Stimulated activated CD4-positive, alpha-beta T cell treated with anti-CD3 and anti-CD28 coated beads, Interleukin-4, amount 100 ng/mL, for 1 hour (primary cell): ENCODE results near the gene CORIN.
A peak's percentile ranks its signal among the peaks of the same experiment; 100 is the strongest.

Source experiments
- DNase-seq: peaks from one replicate; pipeline ENCODE4 v3.0.0-alpha.2; 2020

The CORIN gene

DNA sequence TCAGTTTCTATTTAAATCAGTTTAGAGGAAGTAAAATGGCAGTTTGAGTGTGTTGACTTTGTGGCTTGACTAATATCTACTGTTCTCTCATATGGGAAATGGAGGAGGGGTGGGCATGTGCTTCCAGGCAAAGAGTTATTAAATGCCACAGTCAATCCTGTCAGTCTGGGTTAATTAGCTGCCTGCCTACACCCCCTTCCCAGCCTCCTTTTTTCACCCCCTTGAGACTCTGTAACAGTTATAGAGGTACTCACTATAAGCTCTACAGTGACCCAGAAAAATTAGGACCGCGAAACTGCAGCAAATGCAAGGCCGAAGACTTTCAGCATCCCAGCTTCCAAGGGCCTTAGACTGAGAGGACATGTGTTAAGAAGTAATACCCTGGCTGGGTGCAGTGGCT lies 165.2 kb downstream of the CORIN start:
- DNase-seq: no peak

- DNase-seq: no peak
Observed at GRCh38 chr4:47669946-47670345, 167.9 kb downstream of the CORIN start.

DNA sequence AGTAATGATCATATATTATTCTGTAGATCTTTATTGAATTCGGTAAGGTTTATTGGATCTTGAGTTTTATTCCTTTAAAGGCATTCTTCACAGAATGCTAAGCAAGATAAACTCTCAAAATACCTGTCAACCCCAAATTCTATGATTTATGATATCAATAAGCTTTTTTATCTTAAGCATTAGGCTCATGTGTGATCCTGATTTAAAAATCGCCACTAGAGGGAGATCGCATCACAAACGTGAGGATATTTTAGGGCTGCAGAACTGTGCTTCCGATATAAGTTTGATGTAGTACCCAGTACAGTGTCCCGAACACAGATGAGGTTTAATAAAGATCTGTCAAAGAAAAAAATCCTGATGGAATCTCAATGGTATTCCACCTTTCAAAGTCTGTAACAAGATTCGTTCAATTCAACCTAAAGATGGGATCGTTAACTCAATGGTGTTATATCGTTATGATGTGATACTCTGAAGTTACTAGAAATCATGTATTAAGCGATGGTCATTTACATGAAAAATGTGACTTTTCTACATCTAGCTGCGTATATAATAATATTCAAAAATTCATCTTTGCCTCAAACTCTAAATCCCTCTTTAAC lies 169.0 kb downstream of the CORIN start:
- DNase-seq: no peak

DNA sequence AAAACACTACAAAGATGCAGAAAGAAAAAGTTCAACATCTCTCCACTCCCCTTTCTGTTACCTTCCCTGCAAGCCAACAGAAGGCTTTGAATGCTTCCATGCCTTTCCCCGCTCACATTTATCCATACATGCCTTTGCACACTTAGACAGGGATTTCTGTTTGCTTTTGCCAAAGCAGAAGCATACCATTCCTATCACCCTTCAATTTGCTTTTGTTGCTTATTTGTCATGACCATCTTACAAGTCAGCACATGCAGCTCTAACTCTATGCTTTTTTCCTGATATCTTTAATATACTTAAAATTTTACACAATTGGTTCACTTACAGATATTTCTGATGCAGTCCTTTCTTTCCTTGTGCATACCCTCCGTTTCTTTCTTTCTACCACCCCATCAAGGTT lies 169.6 kb downstream of the CORIN start:
- no peak for DNase-seq

DNA sequence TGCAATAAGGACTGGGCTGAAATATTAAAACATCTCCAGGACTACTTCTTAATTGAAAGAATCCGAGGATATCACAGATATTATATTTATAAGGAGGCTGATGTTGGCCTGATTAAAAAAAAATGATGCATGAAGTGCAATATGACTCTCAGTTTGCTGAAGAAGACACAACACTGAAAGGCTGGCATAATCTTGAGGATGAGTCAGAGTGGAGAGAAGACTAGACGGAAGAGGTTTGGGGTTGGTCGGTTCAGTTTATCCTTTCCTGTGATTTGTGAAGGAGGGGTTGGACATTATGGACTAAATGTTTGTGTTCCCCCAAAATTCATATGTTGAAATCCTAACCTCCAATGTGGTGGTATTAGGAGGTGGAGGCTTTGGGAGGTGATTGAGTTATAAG lies 170.3 kb downstream of the CORIN start:
- no peak for DNase-seq

DNA sequence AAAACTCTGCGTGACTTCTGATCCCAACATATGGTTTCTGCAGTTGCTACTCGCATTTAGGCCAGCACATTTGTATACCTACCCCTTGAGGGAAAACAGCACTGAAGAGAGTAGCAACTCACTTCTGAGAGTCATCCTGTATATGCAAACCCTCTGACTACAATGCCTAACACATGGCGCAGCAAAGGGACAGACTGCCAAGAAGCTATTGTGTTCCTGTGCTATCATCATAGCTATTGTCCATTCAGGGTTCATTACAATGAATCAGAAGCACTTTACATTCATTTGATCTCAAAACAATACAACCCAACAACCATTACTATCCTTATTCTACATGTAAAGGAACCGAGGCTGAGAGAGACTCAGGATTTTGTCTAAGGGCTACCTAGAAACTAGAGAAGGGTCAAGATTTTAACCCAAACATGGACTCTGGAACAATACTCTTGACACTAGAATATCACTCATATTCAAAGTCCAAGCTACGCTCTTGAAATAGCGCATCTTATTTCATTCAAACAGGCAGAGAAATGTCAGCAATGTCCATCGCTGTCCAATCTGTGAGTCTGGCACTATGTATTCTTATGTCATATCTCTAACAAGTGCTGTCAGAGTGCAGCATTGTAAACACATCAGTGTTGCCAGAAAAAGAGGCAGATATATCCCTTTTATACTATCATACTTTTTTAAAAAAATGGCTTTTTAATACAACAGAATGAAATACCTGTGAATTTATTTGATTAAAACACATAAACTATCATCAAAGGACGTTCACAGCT lies 173.6 kb downstream of the CORIN start:
- DNase-seq: no peak

GRCh38 chr4:47662975-47663374 lies 174.9 kb downstream of the CORIN start:
- DNase-seq: peak; percentile 4

GRCh38 chr4:47661741-47662140 lies 176.1 kb downstream of the CORIN start:
- DNase-seq: no peak

DNA sequence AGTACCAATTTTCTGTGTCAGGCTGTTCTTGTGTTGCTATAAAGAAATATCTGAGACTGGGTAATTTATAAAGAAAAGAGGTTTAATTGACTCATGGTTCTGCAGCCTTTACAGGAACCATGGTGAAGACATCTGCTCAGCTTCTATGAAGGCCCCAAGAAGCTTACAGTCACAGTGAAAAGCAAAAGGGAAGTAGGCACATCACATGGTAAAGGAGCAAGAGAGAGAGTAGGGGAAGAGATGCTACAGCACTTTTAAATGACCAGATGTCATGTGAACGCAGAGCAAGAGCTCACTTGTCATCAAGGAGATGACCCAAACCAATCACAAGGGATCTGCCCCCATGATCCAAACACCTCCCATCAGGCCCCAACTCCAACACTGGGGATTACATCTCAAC lies 178.5 kb downstream of the CORIN start:
- DNase-seq: no peak

DNA sequence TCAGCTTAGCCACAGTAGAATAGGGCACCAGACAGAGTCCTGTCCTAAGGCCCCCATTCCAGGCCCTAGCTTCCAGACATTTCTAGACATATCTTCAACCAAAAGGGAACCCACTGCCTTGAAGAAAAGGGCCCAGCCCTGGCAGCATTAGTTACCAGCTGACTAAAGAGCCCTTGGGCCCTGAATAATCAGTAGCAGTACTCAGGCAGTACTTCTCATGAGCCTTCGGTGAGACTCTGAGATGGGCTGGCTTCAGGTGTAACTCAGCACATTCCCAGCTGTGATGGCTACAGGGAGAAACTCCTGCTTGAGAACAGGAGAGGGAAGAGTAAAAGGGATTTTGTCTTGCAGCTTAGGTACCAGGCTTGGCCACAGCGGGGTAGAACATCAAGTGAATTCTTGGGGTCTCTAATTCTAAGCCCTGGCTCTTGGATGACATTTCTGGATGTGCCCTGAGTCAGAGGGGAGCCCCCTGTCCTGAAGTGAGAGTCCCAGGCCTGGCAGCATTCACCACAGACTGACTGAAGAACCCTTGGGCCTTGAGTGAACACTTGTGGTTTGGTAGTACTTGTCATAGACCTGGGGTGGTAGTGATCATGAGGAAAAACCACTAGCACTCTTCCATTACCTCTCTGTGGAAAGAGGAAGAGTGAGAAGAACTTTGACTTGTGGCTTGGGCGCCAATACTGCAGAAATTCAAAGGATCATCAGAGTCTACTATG lies 182.7 kb downstream of the CORIN start:
- DNase-seq: no peak

GRCh38 chr4:47652092-47652491 lies 185.8 kb downstream of the CORIN start:
- no peak for DNase-seq

DNA sequence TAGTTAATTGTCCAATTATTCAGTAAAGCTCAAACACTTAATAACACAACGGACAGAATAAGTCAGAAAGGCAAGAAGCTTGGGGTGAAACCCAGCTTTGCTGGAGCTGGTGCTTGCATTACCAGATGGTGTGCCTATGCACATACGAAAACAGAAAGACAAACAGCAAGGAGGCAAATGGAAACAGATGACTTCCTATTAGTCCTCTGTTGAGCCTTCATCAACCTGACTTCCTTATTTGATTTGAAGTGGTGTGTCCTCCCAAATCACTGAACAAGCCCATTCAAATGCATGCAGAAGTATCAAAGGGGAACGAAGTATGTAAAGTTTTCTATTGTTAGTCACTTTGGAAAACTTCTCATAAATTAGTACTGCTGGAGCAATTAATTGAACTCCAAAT lies 186.6 kb downstream of the CORIN start:
- DNase-seq: no peak

DNA sequence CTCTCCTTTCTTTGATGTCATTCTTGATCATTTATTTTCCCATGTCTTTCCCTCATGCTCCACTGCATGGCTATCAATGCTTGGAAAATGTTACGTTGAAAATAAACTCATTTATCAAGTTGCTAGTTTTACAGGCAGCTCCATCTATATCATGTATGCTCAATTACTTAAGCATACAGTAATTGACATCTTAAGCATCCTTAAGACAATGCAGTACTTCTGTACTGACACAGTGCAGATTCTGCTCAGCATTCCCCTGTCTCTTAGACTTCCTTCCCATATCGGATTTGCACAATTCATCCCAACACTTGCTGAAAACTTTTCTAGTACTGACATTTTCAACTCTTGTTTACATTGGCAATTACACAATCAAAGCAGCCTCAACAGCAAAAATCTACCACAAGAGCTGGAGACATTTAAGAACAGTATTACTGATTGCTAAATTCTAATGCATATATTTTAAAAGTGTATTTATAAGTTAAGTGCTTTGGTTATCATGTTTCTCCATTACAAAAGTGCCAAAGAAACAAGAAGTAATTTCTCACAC lies 187.2 kb downstream of the CORIN start:
- DNase-seq: no peak

GRCh38 chr4:47647544-47647943 lies 190.3 kb downstream of the CORIN start:
- no peak for DNase-seq

GRCh38 chr4:47647029-47647428 lies 190.8 kb downstream of the CORIN start:
- DNase-seq: no peak

DNA sequence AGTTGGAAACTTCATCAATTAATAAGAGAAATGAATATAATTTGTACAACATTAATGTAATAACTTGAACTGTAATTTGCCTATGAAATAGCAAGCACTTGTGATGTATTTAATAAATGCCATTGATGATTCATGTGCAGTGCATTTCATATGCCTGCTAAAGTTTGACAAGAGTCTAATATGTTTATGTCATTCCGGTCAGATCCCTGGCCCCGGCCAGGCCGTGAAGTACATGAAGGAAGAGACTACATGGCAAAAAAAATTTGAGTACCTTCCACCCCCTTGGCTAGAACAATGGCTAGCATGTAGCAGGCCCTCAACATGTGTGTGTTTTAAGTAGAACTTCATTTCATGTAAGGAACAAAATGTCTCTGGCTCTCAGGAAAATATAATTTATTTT lies 191.5 kb downstream of the CORIN start:
- no peak for DNase-seq

GRCh38 chr4:47643845-47644244 lies 194.0 kb downstream of the CORIN start:
- no peak for DNase-seq

DNA sequence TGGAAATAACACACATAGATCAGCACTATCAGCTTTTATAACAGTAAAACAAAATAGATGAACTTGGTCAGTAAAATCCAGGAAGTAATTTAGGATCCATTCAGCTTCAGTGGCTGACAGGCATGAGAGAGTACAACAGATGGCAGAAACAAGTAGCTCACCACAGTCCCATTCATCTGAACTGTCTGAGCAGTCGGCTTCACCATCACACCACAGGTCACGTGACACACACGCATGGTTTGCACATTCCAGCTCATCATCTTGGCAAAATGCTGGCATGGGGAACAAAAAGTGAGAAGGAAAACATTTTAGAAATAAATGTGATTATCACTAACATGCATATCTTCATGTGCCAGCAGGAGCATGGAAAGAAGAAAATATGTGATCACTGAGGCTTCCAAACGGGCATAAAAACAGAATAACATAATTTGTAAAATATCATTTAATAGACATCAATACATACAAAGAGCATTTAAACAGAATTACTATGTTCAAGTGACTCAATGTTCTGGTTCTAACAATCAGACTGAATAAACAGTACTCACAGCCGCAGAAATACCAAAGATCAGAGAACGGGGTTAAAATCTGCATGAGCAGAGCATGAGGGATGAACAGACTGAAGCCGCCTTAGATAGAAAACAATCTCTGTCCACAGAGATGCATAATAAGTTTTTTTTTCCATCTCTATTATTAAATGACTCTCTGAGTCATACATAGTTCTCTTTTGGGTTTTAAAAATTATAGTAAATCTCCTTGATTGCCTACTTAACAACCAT lies 194.7 kb downstream of the CORIN start:
- no peak for DNase-seq

- no peak for DNase-seq
Observed at GRCh38 chr4:47642191-47642830, 195.6 kb downstream of the CORIN start.

GRCh38 chr4:47641755-47642154 lies 196.1 kb downstream of the CORIN start:
- DNase-seq: no peak

- DNase-seq: no peak
Observed at GRCh38 chr4:47640911-47641310, 197.0 kb downstream of the CORIN start.

GRCh38 chr4:47639531-47639930 lies 198.3 kb downstream of the CORIN start:
- no peak for DNase-seq

DNA sequence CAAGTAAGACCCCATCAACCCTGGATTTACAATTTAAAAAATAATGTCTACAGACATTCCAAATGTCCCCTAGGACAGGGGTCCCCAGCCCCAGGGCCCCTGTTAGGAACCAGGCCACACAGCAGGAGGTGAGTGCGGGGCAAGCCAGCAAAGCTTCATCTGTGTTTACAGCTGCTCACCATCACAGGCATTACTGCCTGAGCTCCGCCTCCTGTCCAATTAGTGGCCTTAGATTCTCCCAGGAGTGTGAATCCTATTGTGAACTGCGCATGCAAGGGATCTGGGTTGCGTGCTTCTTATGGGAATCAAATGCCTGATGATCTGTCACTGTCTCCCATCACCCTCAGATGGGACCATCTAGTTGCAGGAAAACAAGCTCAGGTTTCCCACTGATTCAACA lies 206.7 kb downstream of the CORIN start:
- DNase-seq: no peak
